HG02623 (cell line): ENCODE data around the gene TIMM13.
"Not testable (repeated sequence)": the region's sequence is repeated elsewhere in the genome, so short reads cannot be mapped to it uniquely, and the experiment has no call there.

ENCODE experiments used
- ATAC-seq: cut with Tn5 transposase; IDR thresholded peaks from one replicate; pipeline ENCODE4 v1.9.1; 2021; ENCODE audit warnings: moderate library complexity; ENCODE audit not compliant: unreplicated experiment

The TIMM13 gene

GRCh38 chr19:2432131-2432848 is 4.9 kb upstream of the TIMM13 start:
- no peak for ATAC-seq

GRCh38 chr19:2431318-2432055 is 4.1 kb upstream of the TIMM13 start:
- no peak for ATAC-seq

- no peak for ATAC-seq
Observed at GRCh38 chr19:2429917-2430535, 2.6 kb upstream of the TIMM13 start.

- ATAC-seq: no peak
Observed at GRCh38 chr19:2428756-2429711, 1.6 kb upstream of the TIMM13 start.

GRCh38 chr19:2428321-2428690 is 920 bp upstream of the TIMM13 start:
- no peak for ATAC-seq

- no peak for ATAC-seq
Observed at GRCh38 chr19:2426611-2427428, 566 bp downstream of the TIMM13 start.

- no peak for ATAC-seq
Observed at GRCh38 chr19:2425622-2426581, 1.5 kb downstream of the TIMM13 start.

- ATAC-seq: no peak
Observed at GRCh38 chr19:2424686-2425621, 2.4 kb downstream of the TIMM13 start.

- ATAC-seq: no peak
Observed at GRCh38 chr19:2423915-2424685, 3.3 kb downstream of the TIMM13 start.

- ATAC-seq: no peak
Observed at GRCh38 chr19:2423071-2423914, 4.1 kb downstream of the TIMM13 start.

GRCh38 chr19:2421581-2422306 is 5.6 kb downstream of the TIMM13 start:
- no peak for ATAC-seq

GRCh38 chr19:2420490-2420889 is 6.9 kb downstream of the TIMM13 start:
- no peak for ATAC-seq

- no peak for ATAC-seq
Observed at GRCh38 chr19:2419754-2420153, 7.6 kb downstream of the TIMM13 start.

- ATAC-seq: no peak
Observed at GRCh38 chr19:2417881-2418406, 9.4 kb downstream of the TIMM13 start.

- ATAC-seq: not testable (repeated sequence)
Observed at GRCh38 chr19:2417436-2417835, 9.9 kb downstream of the TIMM13 start.
